ENCODE data around the gene MUC5B.

- TF ChIP-seq CTCF (IDR thresholded peaks at IDR 0.05): no peak
- no peak for TF ChIP-seq POLR2A (IDR thresholded peaks at IDR 0.05)
Measured at GRCh38 chr11:1226226-1226985, 3.5 kb downstream of the MUC5B start.
